Raji (cell line): ENCODE data around the gene MRFAP1L1.

ENCODE experiments used
- POLR2A ChIP-seq: IDR thresholded peaks from 2 replicates; pipeline ENCODE4 v1.6.1; 2011; ENCODE audit warnings: low read depth, low read length, control low read depth; ENCODE audit not compliant: insufficient read depth

Gene MRFAP1L1

DNA sequence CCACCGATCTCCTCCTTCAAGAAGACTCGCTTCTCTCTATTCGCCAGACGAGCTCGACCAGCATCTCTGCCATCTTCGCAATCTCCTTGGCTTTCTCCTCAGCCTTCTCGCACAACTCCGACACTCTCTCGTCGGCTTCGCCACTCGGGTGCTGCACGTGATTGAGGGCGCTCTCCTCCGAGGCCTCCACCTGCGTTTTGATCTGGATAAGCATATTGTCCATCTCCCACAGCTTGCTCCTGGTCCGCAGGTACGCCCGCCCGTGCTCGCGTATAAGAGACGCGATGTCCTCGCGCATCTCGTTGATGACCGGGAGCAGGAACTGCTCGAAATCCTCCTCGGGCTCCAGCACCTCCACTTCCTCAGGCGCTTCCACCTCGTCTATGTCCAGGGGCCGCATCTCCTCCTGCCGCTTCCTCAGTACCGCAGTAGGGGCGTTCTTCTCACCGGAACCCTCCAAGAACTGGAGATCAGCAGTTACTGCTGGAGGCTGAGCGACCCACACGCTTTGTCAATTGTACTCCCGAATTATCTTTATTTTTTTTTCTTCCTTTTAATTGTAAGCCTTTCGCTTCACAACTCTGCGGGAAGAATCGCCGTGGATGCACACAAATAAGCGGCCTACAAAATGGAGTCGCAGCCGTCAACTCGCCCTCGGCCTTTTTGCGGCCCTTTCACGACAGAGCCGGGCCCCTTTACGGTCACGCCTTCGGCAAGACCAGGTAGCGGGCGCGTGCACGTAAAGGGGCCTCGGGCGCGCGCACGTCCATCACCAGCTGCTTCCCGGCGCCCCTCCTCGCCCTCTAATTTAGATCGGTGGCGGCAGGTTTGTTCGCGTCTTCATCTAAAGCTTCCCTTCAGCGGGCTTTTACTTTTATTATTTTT lies at the start of gene MRFAP1L1:
TSS of gene MRFAP1L1 (minus strand) at position 636 of the 885 bp plus-strand sequence. CDS start at position 400, 236 bp downstream.
- TF ChIP-seq POLR2A = peak; percentile 69

DNA sequence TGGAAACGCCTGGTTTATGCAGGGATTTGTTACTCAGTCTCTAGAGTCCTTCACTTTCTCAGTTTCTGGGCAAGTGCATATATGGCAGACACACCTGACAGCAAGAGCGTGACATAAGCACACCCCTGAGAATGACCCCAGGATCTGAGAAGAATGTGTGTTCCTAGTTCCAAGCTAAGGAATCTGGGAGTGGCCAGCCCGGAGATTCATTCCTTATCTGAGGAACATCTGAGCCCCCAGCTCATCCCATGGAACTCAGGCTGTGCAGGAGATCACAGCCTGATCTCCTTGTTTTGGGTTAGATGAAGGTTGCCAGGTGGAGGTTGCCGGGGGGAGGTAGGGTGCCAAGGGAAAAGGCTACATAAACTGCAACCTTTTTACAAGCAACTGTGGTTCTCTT lies 49.1 kb upstream of the MRFAP1L1 start:
- TF ChIP-seq POLR2A = no peak

DNA sequence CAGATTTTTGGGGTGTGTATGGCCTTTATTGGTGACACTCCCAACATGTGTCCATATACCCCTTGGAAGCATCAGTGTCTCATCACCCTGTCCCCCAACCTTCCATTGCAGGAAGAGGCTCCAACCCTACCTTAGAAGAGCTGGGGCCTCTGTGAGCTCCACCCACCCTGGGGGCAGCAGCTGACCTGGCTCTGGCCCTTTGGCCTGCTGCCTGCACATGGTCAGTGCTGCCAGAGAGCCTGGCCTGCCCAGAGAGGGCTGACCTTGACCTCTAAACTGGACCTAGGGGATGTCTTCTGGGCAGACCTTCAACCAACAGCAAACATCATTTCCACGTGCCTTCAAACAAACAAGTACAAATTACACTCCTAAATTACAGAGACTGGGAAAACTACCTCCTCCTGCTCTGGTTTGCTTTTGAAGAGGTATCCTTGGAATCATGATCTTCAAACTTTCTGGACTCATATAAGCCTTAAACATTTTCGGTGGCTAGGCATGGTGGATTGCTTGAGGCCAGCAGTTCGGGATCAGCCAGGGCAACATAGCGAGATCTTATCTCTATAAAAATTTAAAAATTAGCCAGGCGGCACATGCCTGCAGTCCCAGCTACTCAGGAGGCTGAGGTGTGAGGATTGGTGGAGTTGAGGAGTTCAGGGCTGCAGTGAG lies 45.6 kb upstream of the MRFAP1L1 start:
- no peak for TF ChIP-seq POLR2A

DNA sequence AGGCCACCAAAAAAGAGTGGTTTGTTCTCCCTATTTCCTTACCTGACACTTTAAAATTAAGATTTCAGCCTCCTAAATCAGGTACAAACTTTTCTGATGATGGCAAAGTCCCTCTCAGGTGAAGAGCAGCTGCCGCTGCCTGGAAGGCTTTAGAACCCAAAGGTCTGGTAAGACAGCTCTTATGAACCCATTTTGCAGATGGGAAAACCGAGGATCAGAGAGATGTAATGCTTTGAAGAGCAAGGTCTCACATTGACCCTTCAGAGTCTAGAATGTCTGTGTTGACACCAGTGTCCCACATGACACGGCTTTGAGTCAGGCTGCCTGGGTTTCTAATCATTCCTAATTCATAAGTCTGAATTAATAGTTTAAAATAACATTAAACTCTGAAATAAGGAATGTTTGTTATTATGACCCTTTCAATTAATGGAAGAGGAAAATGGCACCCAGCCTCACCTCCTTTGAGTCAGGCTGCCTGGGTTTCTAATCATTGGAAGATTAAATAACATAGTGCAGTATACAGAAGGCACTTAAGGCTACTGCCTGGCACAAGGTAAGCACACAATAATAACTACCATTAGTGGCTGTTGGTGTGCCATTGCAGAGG lies 44.9 kb upstream of the MRFAP1L1 start:
- no peak for TF ChIP-seq POLR2A

DNA sequence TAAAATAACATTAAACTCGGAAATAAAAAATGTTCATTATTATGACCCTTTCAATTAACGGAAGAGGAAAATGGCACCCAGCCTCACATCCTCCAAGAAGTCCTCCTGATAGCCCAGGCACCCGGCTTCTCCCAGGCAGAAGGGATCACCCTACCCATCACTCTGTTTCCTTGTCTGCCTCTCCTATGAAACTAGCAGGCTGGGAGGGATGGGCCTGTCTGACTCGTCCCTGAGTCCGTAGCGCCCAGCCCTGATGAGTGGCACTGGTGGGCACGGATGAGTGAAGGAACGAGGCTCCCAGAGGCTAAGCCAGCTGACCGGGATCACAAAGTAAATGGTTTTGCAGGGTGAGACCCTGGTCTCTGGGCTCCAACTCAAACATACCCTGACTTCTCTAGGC lies 44.2 kb upstream of the MRFAP1L1 start:
- TF ChIP-seq POLR2A = no peak

DNA sequence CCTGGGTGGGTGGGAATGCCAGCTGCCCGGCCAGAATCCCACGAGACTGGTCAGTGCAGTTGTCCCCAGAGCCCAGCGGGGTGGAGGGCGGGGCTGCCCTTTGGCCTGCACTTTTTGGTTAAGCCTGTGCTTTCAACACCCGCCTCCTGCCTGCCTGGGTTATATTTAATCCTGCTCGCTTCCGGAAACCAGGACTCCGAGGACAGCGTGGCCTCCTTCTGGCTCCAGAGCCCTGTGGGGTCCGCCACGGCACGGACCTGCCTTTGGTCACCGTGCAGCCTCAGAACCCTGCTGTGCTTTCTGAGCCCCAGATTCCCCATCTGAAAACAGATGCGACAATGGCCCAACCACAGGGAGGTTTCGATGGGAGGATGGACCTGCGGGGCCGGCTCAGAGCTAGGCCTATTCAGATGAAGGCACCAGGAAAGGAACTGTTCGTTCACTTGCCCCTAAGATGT lies 43.5 kb upstream of the MRFAP1L1 start:
- no peak for TF ChIP-seq POLR2A

DNA sequence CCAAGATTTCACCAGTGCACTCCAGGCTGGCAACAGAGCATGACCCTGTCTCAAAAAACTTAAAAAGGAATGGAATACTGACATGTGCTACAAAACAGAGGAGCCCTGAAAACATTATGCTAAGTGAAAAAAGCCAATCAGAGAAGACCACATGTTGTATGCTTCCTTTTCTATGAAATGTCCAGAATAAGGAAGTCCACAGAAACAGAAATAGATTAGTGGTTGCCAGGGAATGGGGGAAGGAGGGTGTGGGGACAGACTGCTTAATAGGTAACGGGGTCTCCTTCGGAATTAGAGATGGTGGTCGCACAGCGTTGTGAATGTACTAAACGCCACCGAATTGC lies 42.8 kb upstream of the MRFAP1L1 start:
- TF ChIP-seq POLR2A = no peak

DNA sequence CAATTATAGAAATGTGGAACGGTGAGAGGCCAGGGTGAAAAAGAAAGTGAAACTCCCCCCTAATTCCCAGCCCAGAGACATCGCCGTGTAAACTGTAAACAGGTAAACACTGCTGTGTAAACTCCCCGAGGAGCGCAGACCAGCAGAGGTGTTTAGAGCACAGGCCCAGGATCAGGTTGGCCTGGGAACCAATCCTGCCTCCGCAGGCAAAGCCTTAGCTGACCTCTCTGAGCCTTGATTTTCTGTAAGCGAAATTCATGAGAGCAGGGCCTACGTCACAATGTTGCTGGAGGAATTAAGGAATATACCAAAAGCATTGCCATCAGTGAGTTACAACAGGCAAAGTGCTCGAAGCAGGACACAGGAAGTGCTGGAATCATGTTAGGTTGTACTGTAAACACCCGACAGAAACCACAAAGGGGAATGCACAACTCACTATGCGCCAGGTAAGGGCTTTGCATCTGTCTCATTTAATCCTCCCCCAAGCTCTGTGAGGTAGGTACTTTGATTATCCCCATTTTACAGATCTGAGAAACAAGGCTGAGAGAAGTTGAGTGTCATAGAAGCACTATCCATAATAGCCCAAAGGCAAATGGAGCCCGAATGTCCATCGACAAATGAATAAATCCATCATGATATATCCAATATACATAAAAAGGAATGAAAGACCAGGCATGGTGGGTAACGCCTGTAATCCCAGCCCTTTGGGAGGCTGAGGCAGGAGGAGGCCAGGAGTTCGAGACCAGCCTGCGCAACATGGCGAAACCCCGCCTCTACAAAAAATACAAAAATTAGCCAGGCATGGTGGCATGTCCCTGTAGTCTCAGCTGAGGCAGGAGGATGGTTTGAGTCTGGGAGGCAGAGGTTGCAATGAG lies 42.2 kb upstream of the MRFAP1L1 start:
- no peak for TF ChIP-seq POLR2A

DNA sequence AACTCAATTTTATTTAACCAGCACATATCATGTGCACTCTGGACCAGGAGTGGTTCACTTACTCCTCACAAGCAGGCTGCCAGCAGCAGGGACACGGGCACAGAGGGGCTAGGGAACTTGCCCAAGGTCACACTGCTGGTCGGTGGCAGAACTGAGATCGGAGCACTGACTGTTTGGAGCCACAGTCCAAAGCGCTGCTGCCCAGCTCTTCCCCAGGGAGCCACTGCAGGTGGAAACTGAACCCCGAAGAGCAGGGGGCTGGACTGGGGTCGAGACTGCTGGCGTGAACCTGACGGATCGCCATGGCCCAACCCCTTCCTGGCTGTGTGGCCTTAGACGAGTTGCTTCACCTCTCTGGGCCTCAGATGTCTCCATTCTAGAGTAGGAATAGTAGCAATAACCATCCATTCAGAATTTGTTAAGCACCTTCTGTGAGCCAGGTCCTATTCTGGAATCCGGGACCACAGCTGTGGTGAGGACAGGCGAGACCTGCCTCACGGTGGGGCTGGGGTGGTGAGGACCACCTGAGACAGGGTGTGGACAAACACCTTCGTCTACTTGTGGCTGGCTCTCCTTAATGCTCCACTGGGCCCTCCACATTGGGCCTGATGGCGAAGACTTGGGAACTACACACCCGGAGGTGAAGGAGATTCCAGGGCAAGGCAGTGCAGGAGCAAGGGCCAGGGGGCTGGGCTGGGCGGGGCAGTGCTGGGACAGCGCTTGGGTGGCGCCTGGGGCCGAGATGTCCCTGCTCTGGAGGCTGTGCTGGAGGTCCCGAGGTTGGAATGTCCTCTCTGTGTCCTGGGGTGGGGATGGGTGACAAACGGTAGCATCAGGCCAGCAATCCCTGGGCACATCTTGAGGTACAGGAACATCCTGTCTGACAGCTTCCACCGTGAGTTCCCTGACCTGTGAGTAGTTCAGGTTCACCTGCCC lies 40.9 kb upstream of the MRFAP1L1 start:
- no peak for TF ChIP-seq POLR2A

DNA sequence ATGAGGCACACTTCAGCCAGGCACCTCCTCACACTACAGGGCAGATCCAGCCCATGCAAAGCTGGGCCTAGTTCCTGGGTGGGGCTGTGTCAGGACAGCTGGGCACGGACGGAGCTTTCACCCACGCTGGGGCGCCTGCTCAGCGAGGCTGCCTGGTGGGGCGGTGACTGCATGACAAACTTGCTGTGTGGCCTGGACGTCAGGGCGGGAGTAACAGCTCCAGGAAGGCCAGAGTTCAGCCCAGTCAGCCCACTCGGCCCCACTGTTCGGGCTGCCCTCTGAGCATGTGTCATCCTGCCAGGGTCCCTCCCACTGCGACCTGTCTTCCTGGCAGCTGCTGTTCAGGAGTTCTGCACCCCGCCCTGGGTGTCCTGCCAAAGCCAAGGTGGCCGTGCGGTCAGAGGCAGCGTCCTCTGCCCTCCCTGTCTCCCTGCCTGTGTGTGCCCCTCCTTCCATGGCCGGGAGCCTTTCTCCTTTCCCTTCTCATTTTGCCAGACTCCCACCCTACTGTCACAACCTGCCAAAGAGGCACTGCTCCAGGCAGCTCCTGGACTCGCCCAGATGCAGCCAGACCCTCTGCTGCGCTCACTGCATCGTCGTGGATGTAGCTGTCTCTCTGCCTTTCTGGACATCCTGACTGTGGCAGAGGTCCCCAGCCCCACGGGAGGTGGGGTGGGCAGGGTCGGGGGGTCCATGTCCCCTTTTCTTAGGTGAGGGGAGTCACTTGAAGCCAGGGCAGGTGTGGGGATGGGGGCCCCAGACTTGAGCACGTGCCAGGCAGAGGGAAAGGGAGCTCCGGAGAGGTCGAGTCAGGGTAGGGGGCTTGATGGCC lies 39.9 kb upstream of the MRFAP1L1 start:
- TF ChIP-seq POLR2A = no peak

DNA sequence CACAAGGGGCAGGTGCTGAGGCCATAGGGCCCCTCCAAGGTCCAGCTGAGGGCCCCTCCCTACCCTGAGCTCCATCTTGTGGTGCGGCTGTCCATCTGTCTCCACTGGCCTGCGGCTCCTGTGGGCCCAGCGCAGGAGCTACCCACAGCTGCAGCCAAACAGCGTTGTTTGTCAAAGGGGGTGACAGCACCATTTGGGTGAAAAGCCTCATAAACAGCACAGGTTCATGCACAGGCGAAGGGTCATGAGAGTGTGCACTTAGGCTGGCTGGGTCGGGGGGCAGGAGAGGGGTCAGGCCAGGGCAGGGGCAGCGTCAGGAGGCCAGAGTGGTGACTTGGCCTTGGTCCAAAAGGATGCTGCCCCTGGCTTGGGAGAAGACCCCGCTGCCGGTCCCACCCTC lies 38.6 kb upstream of the MRFAP1L1 start:
- no peak for TF ChIP-seq POLR2A

DNA sequence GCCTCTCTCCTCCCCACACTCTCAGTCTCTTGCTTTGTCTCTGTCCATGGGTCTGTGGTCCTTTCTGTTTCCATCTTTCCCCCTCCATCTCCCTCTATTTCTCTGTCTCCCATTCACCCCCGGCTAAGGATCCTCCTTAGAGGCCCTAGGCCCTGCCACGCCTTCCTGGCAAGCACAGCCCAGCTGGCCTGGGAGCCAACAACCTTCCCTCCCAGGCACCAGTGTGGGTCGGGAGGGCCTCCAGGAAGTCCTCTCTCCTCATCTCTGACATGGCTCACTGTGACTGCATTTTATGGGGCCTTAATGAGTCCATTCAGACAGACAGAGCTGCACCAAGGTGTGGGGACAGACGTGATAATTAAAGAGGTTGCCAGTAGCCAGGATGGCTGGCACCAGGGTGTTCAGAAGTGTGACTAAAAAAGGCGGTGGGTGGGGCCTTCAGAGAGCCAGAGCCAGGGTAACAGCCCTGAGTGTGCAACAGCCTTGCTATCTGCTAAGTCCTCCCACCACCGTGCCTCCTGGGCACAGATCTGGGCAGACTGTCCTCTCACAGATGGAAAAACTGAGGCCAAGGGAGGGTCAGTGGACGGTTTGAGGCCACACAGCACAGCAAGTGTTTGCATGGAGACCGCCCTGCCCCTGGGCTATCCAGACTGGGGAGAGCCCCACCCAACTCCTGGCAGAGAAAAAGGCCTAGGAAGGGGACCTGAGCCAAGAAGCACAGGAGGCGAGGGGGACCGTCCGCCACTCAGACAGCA lies 37.8 kb upstream of the MRFAP1L1 start:
- TF ChIP-seq POLR2A = no peak
